Activated T-cell treated with anti-CD3 and anti-CD28 coated beads for 1 hour (primary cell): Measurements from ENCODE around the gene ENOX2.
"Not testable (repeated sequence)": the region's sequence is repeated elsewhere in the genome, so short reads cannot be mapped to it uniquely, and the experiment has no call there.

ENCODE experiments used
- DNase-seq: peaks from one replicate; pipeline ENCODE4 v3.0.0-alpha.2; 2020; ENCODE audit warnings: low read depth

Gene ENOX2

DNA sequence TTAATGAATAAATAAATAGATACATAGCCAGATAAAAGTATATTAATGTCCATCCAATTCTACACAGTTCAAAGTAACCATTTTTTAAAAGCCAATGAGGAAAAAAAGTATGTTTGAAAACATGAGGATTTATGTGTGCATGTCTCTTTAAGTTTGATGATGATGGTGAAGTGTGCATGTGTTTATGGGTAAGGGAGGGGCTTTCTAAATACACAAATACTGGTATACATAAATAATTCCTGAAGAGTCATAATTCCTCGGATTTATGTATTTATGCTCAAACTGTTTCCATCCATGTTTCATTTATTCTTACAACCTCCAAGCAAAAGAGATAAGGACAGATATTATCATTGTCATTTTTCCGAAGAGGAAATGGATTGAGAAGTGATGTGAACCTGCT lies 75.4 kb downstream of the ENOX2 start:
- no peak for DNase-seq

DNA sequence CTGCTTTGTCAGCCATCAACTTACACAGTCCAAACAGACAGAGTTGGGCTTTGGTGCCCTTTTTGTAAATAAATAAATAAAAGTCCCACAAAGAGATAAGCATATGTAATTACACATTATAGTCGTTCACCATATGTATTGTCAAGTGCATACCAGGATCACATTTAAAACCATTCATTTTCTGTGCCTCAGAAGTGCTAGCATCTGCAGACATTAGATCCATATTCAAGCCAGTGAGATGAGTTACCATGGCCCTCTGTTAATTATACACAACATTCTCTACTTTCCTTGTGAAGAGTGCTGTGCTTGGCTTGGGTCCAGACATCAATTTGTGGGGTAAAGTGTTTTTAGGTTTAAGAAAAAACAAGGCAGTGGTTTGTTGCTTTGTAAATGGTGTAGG lies 76.8 kb downstream of the ENOX2 start:
- DNase-seq: no peak

DNA sequence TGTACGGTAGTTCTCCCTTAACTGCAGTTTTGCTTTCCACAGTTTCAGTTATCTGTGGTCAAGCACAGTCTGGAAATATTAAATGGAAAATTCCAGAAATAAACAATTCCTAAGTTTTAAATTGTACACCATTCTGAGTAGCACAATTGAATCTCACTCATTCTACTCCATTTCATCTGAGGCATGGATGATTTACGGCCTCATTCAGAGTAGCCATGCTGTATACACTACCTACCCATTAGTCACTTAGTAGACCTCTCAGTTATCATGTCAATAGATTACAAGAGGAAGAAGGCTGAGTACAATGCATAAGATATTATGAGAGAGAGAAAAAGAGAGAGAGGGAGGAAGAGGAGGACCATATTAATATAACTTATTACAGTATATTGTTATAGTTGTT lies 77.5 kb downstream of the ENOX2 start:
- DNase-seq: no peak

DNA sequence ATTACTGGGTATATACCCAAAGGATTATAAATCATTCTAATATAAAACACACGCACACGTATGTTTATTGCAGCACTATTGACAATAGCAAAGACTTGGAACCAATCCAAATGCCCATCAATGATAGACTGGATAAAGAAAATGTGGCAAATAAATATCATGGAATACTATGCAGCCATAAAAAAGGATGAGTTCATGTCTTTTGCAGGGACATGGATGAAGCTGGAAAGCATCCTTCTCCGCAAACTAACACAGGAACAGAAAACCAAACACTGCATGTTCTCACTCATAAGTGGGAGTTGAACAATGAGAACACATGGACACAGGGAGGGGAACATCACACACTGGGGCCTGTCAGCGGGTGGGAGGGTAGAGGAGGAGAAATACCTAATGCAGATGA lies 83.6 kb downstream of the ENOX2 start:
- DNase-seq: not testable (repeated sequence)

DNA sequence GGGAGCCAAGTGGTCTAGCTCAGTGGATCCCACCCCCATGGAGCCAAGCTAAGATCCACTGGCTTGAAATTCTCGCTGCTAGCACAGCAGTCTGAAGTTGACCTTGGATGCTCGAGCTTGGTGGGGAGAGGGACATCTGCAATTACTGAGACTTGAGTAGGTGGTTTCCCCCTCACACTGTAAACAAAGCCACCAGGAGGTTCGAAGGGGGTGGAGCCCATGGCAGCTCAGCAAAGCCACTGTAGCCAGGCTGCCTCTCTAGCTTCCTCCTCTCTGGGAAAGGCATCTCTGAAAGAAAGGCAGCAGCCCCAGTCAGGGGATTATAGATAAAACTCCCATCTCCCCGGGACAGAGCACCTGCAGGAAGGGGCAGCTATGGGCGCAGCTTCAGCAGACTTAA lies 89.1 kb downstream of the ENOX2 start:
- not testable (repeated sequence) for DNase-seq

DNA sequence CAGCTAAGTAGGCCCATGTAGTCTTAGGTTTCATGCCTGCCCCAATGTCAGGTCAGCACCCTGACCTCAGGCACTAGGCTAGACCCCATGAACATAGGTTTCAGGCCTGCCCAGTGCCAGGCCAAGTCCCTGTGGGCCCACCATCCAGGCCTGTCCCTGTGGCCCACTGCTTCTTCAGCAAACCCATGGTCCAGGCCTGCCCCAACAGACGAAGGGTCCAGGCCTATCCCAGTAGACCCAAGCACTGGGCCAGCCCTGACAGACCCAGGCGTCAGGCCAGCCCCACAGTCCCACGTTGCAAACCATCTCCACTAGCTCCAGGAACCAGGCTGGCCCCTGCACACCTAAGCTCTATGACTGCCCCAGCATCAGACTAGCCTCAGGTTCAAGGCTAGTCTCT lies 92.4 kb downstream of the ENOX2 start:
- DNase-seq: no peak

DNA sequence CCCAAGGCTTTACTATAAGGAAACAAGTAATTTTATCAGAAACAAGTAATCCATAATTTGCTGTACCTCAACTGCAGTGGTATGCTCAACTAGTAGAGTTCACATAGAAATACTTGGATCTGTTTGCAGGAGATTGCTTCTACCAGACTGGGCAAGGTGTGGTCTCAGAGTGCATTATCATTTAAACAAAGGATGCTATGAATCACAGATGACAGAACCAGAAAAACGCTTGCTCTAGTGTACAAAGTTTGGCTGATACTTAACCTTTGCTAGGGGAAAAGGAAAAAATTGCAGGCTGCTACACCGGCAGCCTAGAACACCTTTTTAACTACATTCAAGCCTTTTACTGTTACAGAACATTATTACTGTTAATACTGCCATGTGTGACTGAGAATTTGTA lies 97.1 kb downstream of the ENOX2 start:
- DNase-seq: no peak

DNA sequence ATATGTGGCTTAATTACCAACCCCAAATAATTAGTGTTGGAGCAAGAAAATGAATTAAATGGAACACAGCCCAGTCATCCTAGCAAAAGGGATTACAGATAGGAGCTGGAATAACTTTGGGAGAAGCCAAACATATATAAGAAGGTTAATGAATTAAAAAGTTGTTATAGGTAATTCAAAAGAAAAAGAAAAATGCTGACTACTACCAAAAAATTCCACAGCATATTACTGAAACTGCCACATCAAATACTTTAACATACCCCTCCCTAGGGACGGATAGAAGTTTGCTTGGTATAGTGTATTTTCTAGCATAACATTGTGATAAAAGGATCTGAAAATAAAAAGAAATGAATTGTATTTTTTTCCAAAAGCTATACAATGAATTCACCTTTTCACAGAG lies 99.5 kb downstream of the ENOX2 start:
- no peak for DNase-seq

DNA sequence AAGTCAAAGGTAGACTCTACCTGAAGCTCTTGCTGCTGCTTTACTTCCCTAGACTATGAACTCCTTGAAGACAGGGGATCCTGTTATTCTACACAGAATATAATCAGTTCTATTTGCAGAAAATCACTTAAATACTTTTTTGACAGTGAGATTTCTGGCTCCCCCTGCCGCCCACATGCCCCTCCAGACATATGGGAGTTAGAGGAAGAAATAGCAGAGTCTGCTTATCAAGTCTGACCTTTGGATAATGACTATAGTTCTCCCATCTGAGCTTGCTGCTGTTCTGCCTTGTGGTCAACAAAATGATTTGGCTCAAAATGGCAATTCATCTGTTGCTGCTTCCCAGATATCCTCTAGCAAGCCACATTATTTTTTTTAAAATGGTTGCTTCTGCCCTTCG lies 101.1 kb downstream of the ENOX2 start:
- no peak for DNase-seq

DNA sequence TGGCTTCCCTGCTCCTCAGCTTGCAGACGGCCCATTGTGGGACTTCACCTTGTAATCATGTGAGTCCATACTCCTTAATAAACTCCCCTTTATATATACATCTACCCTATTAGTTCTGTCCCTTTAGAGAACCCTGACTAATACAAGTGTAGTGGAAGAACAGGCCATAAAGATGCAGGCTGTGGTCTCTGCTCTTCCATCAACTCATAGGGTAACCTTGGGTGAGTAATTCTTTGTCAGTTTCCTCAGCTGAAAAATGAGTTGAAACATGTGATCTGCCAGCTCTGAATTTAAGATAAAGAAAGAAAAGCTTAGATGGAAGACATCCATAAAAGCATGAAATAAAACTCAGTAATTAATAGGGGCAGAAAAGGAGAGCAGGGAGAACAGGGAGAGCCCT lies 103.6 kb downstream of the ENOX2 start:
- no peak for DNase-seq

DNA sequence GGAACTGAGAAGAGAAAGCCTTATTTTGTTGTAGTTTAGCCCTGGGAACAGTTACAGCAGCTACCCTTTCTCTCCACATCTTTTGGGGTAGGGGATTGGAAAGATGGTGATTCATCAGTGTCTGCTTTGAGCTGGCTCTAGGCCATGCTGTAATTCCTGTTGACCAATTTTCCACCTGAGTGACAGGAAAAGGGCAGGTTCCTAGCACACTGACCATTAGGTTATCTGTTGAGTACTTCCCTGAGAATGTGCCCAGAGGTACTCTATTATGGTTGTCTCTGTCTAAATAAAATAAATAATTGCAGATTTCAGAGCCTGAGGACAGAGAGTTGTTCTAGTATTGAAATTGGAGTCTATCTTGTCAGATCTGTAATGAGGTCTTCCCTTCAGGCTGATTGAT lies 109.0 kb downstream of the ENOX2 start:
- DNase-seq: no peak

DNA sequence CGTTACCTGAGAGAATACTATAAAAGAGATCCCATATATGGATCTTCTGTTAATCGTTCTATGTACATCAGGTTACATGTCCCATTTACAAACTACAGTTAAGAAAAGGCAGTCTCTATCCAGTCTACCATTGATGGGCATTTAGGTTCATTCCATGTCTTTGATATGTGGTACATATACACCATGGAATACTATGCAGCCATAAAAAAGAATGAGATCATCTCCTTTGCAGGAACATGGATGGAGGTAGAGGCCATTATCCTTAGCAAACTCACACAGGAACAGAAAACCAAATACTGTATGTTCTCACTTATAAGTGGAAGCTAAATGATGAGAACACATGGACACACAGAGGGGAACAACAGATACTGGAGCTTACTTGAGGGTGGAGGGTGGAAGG lies 111.1 kb downstream of the ENOX2 start:
- not testable (repeated sequence) for DNase-seq

DNA sequence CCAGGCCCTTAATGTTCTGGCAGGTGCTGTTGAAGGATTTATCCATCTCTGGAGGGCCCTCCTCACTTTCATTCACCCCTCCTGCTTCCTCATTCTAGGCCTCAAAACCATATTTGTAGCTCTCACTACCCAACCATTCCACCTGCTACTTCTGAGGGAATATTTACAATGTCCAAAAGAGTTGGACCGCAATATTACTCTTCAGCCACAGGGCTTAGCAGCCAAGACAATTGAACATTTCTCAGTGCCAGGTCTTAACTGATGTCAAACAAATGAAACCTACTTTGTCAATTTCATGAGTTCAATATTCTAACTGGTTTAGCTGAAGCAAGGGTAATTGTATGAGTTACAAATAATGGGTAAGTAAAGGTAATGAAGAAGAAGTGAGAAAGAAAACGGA lies 113.2 kb downstream of the ENOX2 start:
- no peak for DNase-seq

DNA sequence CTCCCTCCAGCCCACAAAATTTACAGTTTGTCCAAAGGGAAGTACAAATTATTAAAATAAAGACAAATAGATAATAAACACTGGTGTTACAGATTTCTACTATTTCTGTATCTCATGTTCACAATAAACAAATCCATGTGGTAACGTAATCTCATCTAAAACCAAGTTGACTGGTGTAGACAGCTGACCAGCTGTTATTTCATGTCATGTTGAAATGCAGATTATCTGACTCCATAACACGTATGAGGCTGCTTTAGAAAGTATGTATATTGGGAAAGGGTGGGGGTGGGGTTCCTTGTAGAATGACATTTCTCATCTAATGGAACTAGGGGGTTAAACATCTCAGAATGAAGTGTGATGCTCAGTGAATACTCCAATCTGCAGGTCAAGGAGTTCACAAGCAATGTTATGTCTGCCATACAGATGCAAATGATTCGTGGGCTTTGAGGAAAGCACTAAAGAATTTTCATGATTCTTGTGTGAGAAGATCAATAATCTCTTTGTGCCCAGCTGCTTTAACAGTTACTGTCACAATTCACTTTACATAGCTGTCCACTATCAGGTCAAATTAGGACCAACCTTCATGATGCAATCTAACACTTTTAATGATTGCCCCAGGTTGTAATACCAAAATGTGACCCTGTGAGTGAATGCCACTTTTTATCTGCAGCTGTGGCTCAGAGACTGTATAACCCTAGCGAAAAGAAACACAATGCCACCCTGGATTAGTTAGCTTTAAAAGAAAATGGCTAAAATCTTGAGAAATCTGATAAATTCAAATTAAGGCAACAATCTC lies 114.0 kb downstream of the ENOX2 start:
- no peak for DNase-seq

DNA sequence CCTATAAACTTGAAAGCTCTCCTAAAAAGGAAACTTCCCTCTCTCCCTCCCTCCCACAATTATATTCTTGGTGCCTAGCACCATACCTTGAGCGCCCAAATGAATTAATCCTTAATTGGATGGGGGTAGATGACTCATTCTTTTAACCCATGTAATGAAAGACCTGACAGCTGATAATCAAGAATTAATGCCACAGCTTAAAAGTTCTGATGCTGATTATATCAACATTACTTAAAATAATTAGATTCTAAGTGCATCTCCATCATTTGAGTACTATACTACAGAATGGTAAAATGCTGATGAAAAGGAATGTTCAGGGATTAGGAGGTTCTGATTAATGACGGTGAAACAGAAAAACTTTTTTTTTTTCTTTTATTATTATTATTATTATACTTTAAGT lies 117.0 kb downstream of the ENOX2 start:
- DNase-seq: no peak

DNA sequence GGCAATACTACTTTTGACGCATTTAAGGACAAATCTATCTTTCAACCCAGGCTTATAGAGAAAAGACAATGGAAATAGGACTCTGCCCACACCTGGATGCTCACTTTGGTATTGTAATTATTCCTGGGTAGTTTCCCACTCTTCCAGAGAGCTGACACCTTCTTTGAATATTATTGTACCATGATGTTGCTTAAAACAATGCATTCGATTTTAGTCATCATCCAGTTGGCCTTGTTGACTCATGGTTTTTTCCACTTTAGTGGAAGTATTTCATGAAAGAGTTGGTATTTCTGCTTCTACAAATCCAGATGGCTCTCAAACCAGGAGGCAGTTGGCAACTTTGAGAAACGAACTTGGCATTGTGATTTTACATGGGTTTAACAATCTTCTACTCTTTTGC lies 124.2 kb downstream of the ENOX2 start:
- DNase-seq: no peak

DNA sequence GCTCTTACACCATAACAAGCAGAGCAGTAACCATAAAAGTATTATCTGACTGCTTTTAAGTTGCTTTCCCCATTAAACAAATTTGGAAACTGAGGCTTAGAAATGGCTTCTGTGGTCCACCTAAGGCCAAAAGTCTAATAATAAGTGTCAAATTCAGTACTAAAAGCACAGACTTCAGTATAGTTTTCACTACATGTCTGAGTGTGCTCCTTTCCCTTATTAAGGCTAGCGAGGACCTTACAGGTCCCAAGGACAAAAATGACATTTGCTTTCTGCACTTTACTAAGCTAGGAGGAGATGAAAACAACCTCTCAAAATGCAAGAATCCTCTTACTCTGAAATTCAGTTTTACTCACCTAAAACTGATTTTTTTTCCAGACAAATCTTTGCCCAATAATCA lies 127.2 kb downstream of the ENOX2 start:
- no peak for DNase-seq

DNA sequence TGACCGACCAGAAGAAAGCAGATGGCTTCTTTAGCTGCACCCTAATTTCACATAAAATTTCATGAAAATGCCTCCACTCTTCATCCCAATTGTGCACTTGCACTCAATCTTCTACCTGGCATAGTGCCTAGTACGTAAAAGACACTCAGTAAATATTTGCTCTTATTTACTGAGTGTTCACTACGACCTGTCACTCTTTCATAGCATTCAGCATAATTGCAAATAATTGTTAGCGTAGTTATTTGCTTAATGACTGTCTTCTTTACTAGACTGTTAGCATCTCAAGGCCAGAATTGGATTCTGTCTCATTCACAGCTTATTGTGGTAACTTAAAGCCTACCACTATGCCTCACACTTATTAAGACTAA lies 130.2 kb downstream of the ENOX2 start:
- DNase-seq: no peak

DNA sequence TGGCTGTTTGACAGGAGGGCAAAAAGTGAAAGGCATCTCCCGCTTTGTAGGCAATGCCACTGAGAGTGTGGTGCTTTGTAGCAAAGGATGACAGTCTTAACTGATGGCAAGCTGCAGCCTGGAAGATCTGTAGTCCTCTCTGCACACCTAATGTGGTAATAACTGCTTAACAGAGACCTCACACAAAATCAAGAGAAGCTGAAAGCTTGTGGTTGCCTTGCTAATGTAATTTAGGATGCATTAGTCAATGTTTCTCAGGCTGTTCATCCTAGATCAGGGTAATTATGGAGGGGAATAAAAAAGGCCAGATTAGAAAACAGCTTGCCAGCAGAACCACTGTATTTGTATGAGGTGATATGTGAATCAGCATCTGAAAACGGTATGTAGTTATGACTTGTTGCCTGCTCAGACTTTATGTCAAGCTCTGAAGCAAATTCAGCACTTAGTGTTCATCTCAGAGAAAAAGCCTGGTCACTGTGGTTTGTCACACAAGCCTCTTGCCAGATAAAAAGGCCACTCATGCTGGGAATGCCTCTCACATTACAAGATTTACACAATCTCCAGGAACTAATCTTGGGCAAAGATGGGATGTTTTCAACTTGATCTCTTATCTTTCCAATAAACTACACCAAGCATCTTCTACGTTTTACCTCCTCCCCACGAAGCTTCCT lies 130.8 kb downstream of the ENOX2 start:
- DNase-seq: no peak

DNA sequence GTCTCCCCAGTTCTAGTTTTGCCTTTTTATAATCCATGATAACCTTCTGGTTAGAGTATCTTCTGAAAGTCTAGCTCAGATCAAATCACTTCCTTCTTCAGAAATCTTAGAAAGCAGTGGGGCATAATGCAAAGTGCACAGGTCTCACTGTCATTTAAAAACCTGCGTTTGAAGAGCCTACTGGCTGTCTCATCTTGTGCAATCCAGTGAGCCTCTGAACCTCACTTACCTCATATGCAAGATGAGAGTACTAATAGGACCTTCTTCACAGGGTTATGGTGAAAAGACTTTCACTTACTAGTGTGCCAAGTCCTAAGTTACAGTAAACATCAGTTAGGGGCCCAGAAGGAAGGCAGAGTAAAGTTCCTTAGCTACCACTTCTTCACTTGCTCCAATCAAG lies 131.4 kb downstream of the ENOX2 start:
- DNase-seq: no peak

DNA sequence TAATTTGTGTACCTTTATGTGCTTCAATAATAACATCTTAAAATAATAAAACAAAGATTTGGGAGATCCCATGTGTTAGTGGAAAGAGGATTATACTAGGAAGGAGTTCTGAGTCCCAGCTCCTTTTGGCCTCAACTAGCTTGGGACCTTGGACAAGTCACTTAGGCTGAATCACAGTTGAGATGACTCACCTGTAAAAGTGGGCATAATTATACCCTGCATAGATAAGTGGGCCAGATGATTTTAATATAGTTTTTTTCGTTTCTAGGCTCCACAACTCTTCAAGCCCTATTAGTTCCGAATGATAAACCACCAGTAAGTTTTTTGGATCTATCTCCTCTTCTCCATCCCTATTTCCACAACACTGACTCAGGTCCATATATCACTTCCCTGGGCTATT lies 131.8 kb downstream of the ENOX2 start:
- DNase-seq: no peak

DNA sequence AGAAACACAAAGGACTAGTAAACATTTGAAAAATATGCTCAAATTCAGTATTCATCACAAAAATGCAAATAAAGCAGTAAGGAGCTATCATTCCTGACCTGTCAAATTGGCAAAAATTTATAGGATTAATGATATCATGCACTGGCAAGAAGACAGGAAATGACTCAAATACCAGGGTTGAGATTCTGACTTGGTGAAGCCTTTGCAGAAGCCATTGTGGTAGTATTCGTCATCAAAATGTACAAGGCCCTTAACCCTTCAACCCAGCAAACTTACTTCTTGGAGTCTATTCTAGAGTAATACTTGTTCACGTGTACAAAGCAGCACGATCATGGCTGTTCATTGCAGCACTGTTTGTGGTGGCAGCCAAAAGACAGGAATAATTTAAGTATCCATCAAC lies 132.4 kb downstream of the ENOX2 start:
- DNase-seq: no peak

DNA sequence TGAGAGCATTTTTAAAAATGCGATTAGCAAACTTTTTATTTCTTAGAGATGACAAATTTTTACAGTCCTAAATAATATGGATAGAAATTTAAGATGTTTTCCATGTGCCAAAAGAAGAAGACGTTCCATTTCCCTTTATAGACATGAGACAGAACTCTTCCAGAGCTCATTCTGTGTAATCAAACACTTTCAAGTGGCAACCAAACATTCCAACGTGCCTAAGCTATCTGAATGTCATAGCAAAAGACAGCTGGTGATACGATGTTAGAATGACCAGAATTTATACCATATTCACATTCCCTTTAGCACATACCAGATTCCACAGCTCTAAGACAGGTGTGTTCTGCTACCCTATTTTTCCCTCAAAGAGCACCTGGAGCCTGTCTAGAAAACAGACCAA lies 133.2 kb downstream of the ENOX2 start:
- no peak for DNase-seq

DNA sequence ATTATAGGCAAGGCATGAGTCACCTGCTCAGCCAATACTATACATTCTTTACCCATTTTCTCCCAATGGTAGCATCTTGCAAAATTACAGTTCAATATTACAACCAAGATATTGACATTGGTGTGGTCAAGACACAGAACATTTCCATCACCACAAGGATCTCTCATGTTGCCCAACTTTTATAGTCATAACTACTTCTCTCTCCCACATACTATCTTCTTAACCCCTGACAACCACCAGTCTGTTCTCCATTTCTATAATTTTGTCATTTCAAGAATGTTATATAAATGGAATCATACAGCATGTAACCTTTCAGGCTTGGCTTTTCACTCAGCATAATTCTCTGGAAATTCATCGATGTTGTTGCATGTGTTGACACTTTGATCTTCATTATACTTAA lies 144.9 kb downstream of the ENOX2 start:
- DNase-seq: no peak
